Measurements from ENCODE around the gene UBAP1L. TPM values are rescaled to one million over a fixed set of nuclear protein-coding genes. Genes with fewer than 3 reads are reported as not detected.

Gene UBAP1L
- total and polyA plus RNA-seq, 2 of the 4 experiments (the other 2 are of a cell fraction) = 0.36 to 1.1 TPM

- Histone ChIP-seq H3K4me2 (ENCODE audit: low read depth, low read length) (no peak overlapping the region), H2BK120ac (ENCODE audit: low read depth, low read length) (no peak overlapping the region), H3K9me1 (ENCODE audit: insufficient read depth, low read length) (peaks cover 26% of the 10 kb centered on the region), H3K9ac (ENCODE audit: low read depth, low read length) (no peak overlapping the region), H2AK5ac (ENCODE audit: low read depth, low read length) (no peak overlapping the region), H3K36me3 (ENCODE audit: control insufficient read depth, insufficient read depth, low read length) (no peaks in the 10 kb centered on the region), H4K5ac (ENCODE audit: low read depth, low read length) (no peak overlapping the region), H3K9me3 (ENCODE audit: control insufficient read depth, insufficient read depth, low read length) (no peaks in the 10 kb centered on the region), H4K20me1 (ENCODE audit: insufficient read depth, low read length) (no peaks in the 10 kb centered on the region), H2BK20ac (ENCODE audit: low read depth, low read length) (no peak overlapping the region), H3K27me3 (ENCODE audit: control insufficient read depth, insufficient read depth, low read length) (no peaks in the 10 kb centered on the region), H3K4me3 (ENCODE audit: insufficient read depth, low read depth, low read length) (no peak overlapping the region), H3K18ac (ENCODE audit: low read depth, low read length) (no peak overlapping the region), H3K14ac (replicated peaks; ENCODE audit: low read depth, low read length) (no peak overlapping the region), H3K4me1 (ENCODE audit: control insufficient read depth, insufficient read depth, low read length) (peaks cover 26% of the 10 kb centered on the region), H3K4ac (ENCODE audit: low read depth, low read length) (no peak overlapping the region), H4K91ac (ENCODE audit: insufficient read depth, low read depth, low read length) (no peak overlapping the region), H2AK9ac (replicated peaks; ENCODE audit: low read depth, low read length, poor library complexity) (no peak overlapping the region), H4K8ac (ENCODE audit: low read depth in 2 of 2, low read length in 2 of 2) (no peak overlapping the region), H2AFZ (replicated peaks; ENCODE audit: low read length, poor library complexity) (no peak overlapping the region), H3K23ac (ENCODE audit: low read depth, low read length) (no peak overlapping the region), H3K56ac (ENCODE audit: extremely low read depth, insufficient read depth, low read length) (no peak overlapping the region), H3K27ac (ENCODE audit: insufficient read depth, low read length) (no peak overlapping the region), H3K79me1 (ENCODE audit: low read depth in 1 of 2, low read length in 2 of 2) (no peaks in the 10 kb centered on the region; a peak in 1 of 4 replicates), H2BK15ac (ENCODE audit: low read depth, low read length) (no peak overlapping the region), H2BK5ac (ENCODE audit: low read depth, low read length, poor library complexity, severe bottlenecking) (no peak overlapping the region)
- in situ Hi-C loops (cut with MboI; ENCODE audit: low sequenced_read_pairs) = loop anchor here (5.0 kb wide), 1 partner anchor 34 kb away; no protein-coding TSS in a partner anchor
- intact Hi-C loops (cut with micrococcal nuclease) = no loop called here
- DNase-seq = no peak
- no peak for ATAC-seq (ENCODE audit: low read depth)
- no peak for TF ChIP-seq CHD1 (IDR thresholded peaks at IDR 0.05; ENCODE audit: low read depth, low read length)
- no peak for TF ChIP-seq MAZ (IDR thresholded peaks at IDR 0.05; ENCODE audit: borderline replicate concordance, low read depth, low read length)
- no peak for TF ChIP-seq NFE2L2 (IDR thresholded peaks at IDR 0.05; ENCODE audit: low read depth, low read length)
- TF ChIP-seq ELK1 (IDR thresholded peaks at IDR 0.05; ENCODE audit: borderline replicate concordance, low read depth, low read length) = no peak
- TF ChIP-seq BHLHE40 (IDR thresholded peaks at IDR 0.05; ENCODE audit: low read depth, low read length) = no peak
- TF ChIP-seq RFX5 (IDR thresholded peaks at IDR 0.05; ENCODE audit: low read depth, low read length) = no peak
- TF ChIP-seq RCOR1 (IDR thresholded peaks at IDR 0.05; ENCODE audit: insufficient replicate concordance, low read length) = no peak
- no peak for TF ChIP-seq RAD21 (IDR thresholded peaks at IDR 0.05; ENCODE audit: low read length)
- no peak for TF ChIP-seq CEBPB (IDR thresholded peaks at IDR 0.05; ENCODE audit: low read depth, low read length)
- TF ChIP-seq CTCF (conservative IDR thresholded peaks at IDR 0.05; ENCODE audit: low read depth, low read length) = no peak
- TF ChIP-seq USF2 (IDR thresholded peaks at IDR 0.05; ENCODE audit: low read depth, low read length) = no peak
- no peak for TF ChIP-seq SMC3 (IDR thresholded peaks at IDR 0.05; ENCODE audit: low read depth, low read length)
- TF ChIP-seq MAFK (IDR thresholded peaks at IDR 0.05; ENCODE audit: low read depth, low read length) = no peak
- TF ChIP-seq FOS (IDR thresholded peaks at IDR 0.05; ENCODE audit: low read depth, low read length) = no peak
- 80% methylated on average over 1 of the region's 2 CpGs; no CpG with 5 or more reads in 1 of the 2 experiments for WGBS, 2 experiments (ENCODE audit: extremely low coverage in 2 of 2, insufficient read length in 1 of 2)
- ChIA-PET POLR2A (ENCODE audit: unreplicated experiment) (interaction anchor here (0.7 kb wide), 1 partner anchor 33 kb away, joined by 6 read pairs; no protein-coding TSS in a partner anchor), CTCF (interaction anchor here (0.7 to 4.9 kb wide), 5 partner anchors 14 to 96 kb away, joined by 3 to 74 read pairs (median 6); no protein-coding TSS in a partner anchor)
- dilution Hi-C loops (cut with HindIII; ENCODE audit: low sequenced_read_pairs, unreplicated experiment) = no loop called here
- no TSS peak for BruUV-seq (replicated peaks)
Measured at GRCh38 chr15:65052956-65053355, 62.0 kb downstream of the UBAP1L start.
